Tibial nerve (tissue), 4 donors: ENCODE results near the gene PTPRR.

Experiments used
- EP300 ChIP-seq, 2 donors: sonication (generic); formaldehyde crosslinking; IDR thresholded peaks; one replicate each; pipeline ENCODE4 v1.6.1; 2017; ENCODE audit warnings: antibody characterized with exemption in 2 of 2, mild to moderate bottlenecking in 1 of 2
- TF ChIP-seq, protein P1 (sequence below), 5 experiments: fragments of 200-600 bp in 3 of 5; fragments of 450-650 bp in 2 of 5; sonication (generic) in 3 of 5; IDR thresholded peaks; one replicate each; pipeline ENCODE4 v1.5.1; 2016 to 2019; ENCODE audit warnings: antibody characterized with exemption in 5 of 5, mild to moderate bottlenecking in 3 of 5, moderate library complexity in 2 of 5

DNA sequence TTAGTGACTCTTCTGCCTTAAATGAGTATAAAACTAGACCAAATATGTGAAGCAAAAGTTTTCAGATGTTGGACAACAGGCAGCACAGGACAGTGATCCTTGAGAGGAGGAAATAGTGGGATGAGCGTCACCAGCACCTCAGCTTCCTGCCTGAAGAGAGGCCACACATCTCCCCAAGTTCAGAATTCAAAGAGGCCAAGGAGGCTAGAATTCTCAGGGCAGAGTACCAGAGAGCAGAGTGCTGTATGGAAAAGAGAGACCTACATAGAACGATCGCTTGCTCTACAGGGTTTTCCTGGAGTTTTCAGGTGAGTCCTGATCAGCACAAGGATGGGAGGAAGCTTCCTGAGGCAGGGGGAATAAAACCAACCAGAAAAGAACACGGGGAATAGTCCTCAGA, 107.0 kb downstream of the PTPRR start:
- TF ChIP-seq, protein P1, sequence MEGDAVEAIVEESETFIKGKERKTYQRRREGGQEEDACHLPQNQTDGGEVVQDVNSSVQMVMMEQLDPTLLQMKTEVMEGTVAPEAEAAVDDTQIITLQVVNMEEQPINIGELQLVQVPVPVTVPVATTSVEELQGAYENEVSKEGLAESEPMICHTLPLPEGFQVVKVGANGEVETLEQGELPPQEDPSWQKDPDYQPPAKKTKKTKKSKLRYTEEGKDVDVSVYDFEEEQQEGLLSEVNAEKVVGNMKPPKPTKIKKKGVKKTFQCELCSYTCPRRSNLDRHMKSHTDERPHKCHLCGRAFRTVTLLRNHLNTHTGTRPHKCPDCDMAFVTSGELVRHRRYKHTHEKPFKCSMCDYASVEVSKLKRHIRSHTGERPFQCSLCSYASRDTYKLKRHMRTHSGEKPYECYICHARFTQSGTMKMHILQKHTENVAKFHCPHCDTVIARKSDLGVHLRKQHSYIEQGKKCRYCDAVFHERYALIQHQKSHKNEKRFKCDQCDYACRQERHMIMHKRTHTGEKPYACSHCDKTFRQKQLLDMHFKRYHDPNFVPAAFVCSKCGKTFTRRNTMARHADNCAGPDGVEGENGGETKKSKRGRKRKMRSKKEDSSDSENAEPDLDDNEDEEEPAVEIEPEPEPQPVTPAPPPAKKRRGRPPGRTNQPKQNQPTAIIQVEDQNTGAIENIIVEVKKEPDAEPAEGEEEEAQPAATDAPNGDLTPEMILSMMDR (IDR thresholded peaks at IDR 0.05) = no peak
- no peak for TF ChIP-seq EP300 (IDR thresholded peaks at IDR 0.05)
